ENCODE data around the gene DHX58. TPM values are rescaled to one million over a fixed set of nuclear protein-coding genes. Genes with fewer than 3 reads are reported as not detected.

Gene DHX58
- total and polyA plus RNA-seq, 2 of the 4 experiments (the other 2 are of a cell fraction), result 1.1 to 2.8 TPM

GRCh38 chr17:42138749-42139492, 26.4 kb upstream of the DHX58 start:
- Histone ChIP-seq H4K20me1 (ENCODE audit: insufficient read depth, low read length) (peaks cover 80% of the 10 kb centered on the region), H3K9me1 (ENCODE audit: insufficient read depth, low read length) (peaks cover 54% of the 10 kb centered on the region), H3K56ac (ENCODE audit: extremely low read depth, insufficient read depth, low read length) (no peak overlapping the region), H3K36me3 (ENCODE audit: control insufficient read depth, insufficient read depth, low read length) (peaks cover 10% of the 10 kb centered on the region), H3K79me1 (ENCODE audit: low read depth in 1 of 2, low read length in 2 of 2) (peaks cover 30 to 89% of the 10 kb centered on the region in 2 experiments), H3K4me1 (ENCODE audit: control insufficient read depth, insufficient read depth, low read length) (peaks cover 36% of the 10 kb centered on the region), H4K5ac (ENCODE audit: low read depth, low read length) (no peak overlapping the region), H2BK15ac (ENCODE audit: low read depth, low read length) (no peak overlapping the region), H3K23ac (ENCODE audit: low read depth, low read length) (peak overlapping the region; percentile 38; the same call in 1 of the 2 replicates), H3K27ac (ENCODE audit: insufficient read depth, low read length) (no peak overlapping the region), H3K14ac (replicated peaks; ENCODE audit: low read depth, low read length) (peak overlapping the region; percentile 22), H2AK9ac (replicated peaks; ENCODE audit: low read depth, low read length, poor library complexity) (no peak overlapping the region), H2AK5ac (ENCODE audit: low read depth, low read length) (no peak overlapping the region), H3K9me3 (ENCODE audit: control insufficient read depth, insufficient read depth, low read length) (no peaks in the 10 kb centered on the region), H2AFZ (replicated peaks; ENCODE audit: low read length, poor library complexity) (peak overlapping the region; percentile 23), H3K27me3 (ENCODE audit: control insufficient read depth, insufficient read depth, low read length) (no peaks in the 10 kb centered on the region), H3K9ac (ENCODE audit: low read depth, low read length) (no peak overlapping the region), H2BK5ac (ENCODE audit: low read depth, low read length, poor library complexity, severe bottlenecking) (no peak overlapping the region), H4K8ac (ENCODE audit: low read depth in 2 of 2, low read length in 2 of 2) (no peak overlapping the region), H3K4ac (ENCODE audit: low read depth, low read length) (peak overlapping the region; percentile 45; the same call in 1 of the 2 replicates), H2BK120ac (ENCODE audit: low read depth, low read length) (peak overlapping the region; percentile 40; the same call in 1 of the 2 replicates), H2BK20ac (ENCODE audit: low read depth, low read length) (no peak overlapping the region), H3K4me2 (ENCODE audit: low read depth, low read length) (no peak overlapping the region), H3K4me3 (ENCODE audit: insufficient read depth, low read depth, low read length) (no peak overlapping the region), H3K18ac (ENCODE audit: low read depth, low read length) (no peak overlapping the region), H4K91ac (ENCODE audit: insufficient read depth, low read depth, low read length) (no peak overlapping the region)
- ATAC-seq (ENCODE audit: low read depth), result peak; percentile 42
- 76% methylated on average over 5 of the region's 7 CpGs; no CpG with 5 or more reads in 1 of the 2 experiments for WGBS, 2 experiments (ENCODE audit: extremely low coverage in 2 of 2, insufficient read length in 1 of 2)
- in situ Hi-C loops (cut with MboI; ENCODE audit: low sequenced_read_pairs) (no loop called here), dilution Hi-C loops (cut with HindIII; ENCODE audit: low sequenced_read_pairs, unreplicated experiment) (no loop called here), intact Hi-C loops (cut with micrococcal nuclease) (loop anchor here (10.0 kb wide), 1 partner anchor 386 kb away; no protein-coding TSS in a partner anchor)
- POLR2A ChIA-PET (ENCODE audit: unreplicated experiment), result no interaction called here
- peak; percentile 33 for DNase-seq
- CTCF ChIA-PET, result no interaction called here
- no TSS peak for BruUV-seq (replicated peaks)
- TF ChIP-seq CTCF (conservative IDR thresholded peaks at IDR 0.05; ENCODE audit: low read depth, low read length), result no peak
- TF ChIP-seq RAD21 (IDR thresholded peaks at IDR 0.05; ENCODE audit: low read length), result no peak
- TF ChIP-seq RFX5 (IDR thresholded peaks at IDR 0.05; ENCODE audit: low read depth, low read length), result no peak
- no peak for TF ChIP-seq ELK1 (IDR thresholded peaks at IDR 0.05; ENCODE audit: borderline replicate concordance, low read depth, low read length)
- no peak for TF ChIP-seq MAFK (IDR thresholded peaks at IDR 0.05; ENCODE audit: low read depth, low read length)
- TF ChIP-seq SMC3 (IDR thresholded peaks at IDR 0.05; ENCODE audit: low read depth, low read length), result no peak
- no peak for TF ChIP-seq FOS (IDR thresholded peaks at IDR 0.05; ENCODE audit: low read depth, low read length)
- no peak for TF ChIP-seq RCOR1 (IDR thresholded peaks at IDR 0.05; ENCODE audit: insufficient replicate concordance, low read length)
- TF ChIP-seq USF2 (IDR thresholded peaks at IDR 0.05; ENCODE audit: low read depth, low read length), result no peak
- TF ChIP-seq POLR2A (IDR thresholded peaks at IDR 0.05; ENCODE audit: low read depth, low read length), result no peak
- TF ChIP-seq MXI1 (IDR thresholded peaks at IDR 0.05; ENCODE audit: borderline replicate concordance, low read depth, low read length), result no peak
- TF ChIP-seq CEBPB (IDR thresholded peaks at IDR 0.05; ENCODE audit: low read depth, low read length), result no peak
- no peak for TF ChIP-seq BHLHE40 (IDR thresholded peaks at IDR 0.05; ENCODE audit: low read depth, low read length)
- TF ChIP-seq CHD1 (IDR thresholded peaks at IDR 0.05; ENCODE audit: low read depth, low read length), result no peak
- TF ChIP-seq NFE2L2 (IDR thresholded peaks at IDR 0.05; ENCODE audit: low read depth, low read length), result no peak
